H1 (cell line): Measurements from ENCODE around the gene GABRG3.

Source experiments
- EZH2 ChIP-seq: fragments of 200-600 bp; sonication (generic); IDR thresholded peaks from 2 replicates; pipeline ENCODE4 v1.7.1; 2012; ENCODE audit warnings: low read depth, mild to moderate bottlenecking, moderate library complexity, low read length, inconsistent platforms; ENCODE audit not compliant: severe bottlenecking
- POLR2AphosphoS5 ChIP-seq: IDR thresholded peaks from 2 replicates; pipeline ENCODE4 v1.6.1; 2011; ENCODE audit warnings: low read depth, low read length
- TF ChIP-seq, protein P1 (sequence below), 3 experiments: IDR thresholded peaks; 1 replicate in 2 of 3; 2 replicates in 1 of 3; pipeline versions ENCODE4 v1.5.1 to v1.6.1; 2011; ENCODE audit warnings: low read length in 3 of 3, mild to moderate bottlenecking in 3 of 3, inconsistent platforms in 2 of 3, low read depth in 1 of 3, moderate library complexity in 1 of 3; ENCODE audit not compliant: insufficient read depth in 1 of 3; ENCODE audit errors: control extremely low read depth in 1 of 3
- TF ChIP-seq, protein P2 (sequence below): IDR thresholded peaks from 2 replicates; pipeline ENCODE4 v1.6.1; 2011; ENCODE audit warnings: low read length, improper control_type of control experiment

- no peak for TF ChIP-seq EZH2
- TF ChIP-seq, protein P1, sequence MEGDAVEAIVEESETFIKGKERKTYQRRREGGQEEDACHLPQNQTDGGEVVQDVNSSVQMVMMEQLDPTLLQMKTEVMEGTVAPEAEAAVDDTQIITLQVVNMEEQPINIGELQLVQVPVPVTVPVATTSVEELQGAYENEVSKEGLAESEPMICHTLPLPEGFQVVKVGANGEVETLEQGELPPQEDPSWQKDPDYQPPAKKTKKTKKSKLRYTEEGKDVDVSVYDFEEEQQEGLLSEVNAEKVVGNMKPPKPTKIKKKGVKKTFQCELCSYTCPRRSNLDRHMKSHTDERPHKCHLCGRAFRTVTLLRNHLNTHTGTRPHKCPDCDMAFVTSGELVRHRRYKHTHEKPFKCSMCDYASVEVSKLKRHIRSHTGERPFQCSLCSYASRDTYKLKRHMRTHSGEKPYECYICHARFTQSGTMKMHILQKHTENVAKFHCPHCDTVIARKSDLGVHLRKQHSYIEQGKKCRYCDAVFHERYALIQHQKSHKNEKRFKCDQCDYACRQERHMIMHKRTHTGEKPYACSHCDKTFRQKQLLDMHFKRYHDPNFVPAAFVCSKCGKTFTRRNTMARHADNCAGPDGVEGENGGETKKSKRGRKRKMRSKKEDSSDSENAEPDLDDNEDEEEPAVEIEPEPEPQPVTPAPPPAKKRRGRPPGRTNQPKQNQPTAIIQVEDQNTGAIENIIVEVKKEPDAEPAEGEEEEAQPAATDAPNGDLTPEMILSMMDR (IDR thresholded peaks at IDR 0.05; ENCODE audit: control extremely low read depth in 1 of 3, insufficient read depth in 1 of 3, low read depth in 1 of 3, low read length in 3 of 3) = no peak
- no peak for TF ChIP-seq POLR2AphosphoS5
- TF ChIP-seq, protein P2, sequence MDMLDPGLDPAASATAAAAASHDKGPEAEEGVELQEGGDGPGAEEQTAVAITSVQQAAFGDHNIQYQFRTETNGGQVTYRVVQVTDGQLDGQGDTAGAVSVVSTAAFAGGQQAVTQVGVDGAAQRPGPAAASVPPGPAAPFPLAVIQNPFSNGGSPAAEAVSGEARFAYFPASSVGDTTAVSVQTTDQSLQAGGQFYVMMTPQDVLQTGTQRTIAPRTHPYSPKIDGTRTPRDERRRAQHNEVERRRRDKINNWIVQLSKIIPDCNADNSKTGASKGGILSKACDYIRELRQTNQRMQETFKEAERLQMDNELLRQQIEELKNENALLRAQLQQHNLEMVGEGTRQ = no peak
Measured at GRCh38 chr15:27449941-27450340, 479.0 kb downstream of the GABRG3 start.
